ENCODE results near the gene TTLL3. TPM values are rescaled to one million over a fixed set of nuclear protein-coding genes. Genes with fewer than 3 reads are reported as not detected.

The TTLL3 gene
- total and polyA plus RNA-seq, 2 of the 8 experiments (the other 6 are each of a cell fraction or from before 2014, with no cell fraction given): 5.9 to 8.9 TPM

- no peak for TF ChIP-seq CHD7 (IDR thresholded peaks at IDR 0.05; ENCODE audit: insufficient replicate concordance, low read length)
- TF ChIP-seq EP300 (IDR thresholded peaks at IDR 0.05; ENCODE audit: borderline replicate concordance in 1 of 2, low read depth in 2 of 2, low read length in 2 of 2): no peak
- no peak for TF ChIP-seq ATF3 (IDR thresholded peaks at IDR 0.05; ENCODE audit: insufficient read depth, low read depth, low read length)
- TF ChIP-seq SUZ12 (IDR thresholded peaks at IDR 0.05; ENCODE audit: low read length): no peak
- no peak for TF ChIP-seq GTF2F1 (IDR thresholded peaks at IDR 0.05; ENCODE audit: borderline replicate concordance, low read depth, low read length)
- no peak for TF ChIP-seq E2F6 (IDR thresholded peaks at IDR 0.05)
- no peak for TF ChIP-seq HDAC2 (IDR thresholded peaks at IDR 0.05; ENCODE audit: borderline replicate concordance in 1 of 2, low read depth in 2 of 2, low read length in 2 of 2)
- TF ChIP-seq RBBP5 (IDR thresholded peaks at IDR 0.05; ENCODE audit: borderline replicate concordance, low read depth, low read length): no peak
Measured at GRCh38 chr3:9884555-9885165, 74.6 kb downstream of the TTLL3 start (continued).

Data from H1 (cell line).